HCT116 (cell line): ENCODE data around the gene ZNF667. TPM values are rescaled to one million over a fixed set of nuclear protein-coding genes. Genes with fewer than 3 reads are reported as not detected.

Experiments used
- ATAC-seq: fragments of 200-7000 bp; cut with Tn5 transposase; 2 replicates; pipeline ENCODE4 v1.9.1; 2020; ENCODE audit warnings: mild to moderate bottlenecking, moderate library complexity
- BruUV-seq: library from RNA; stranded (reverse); fragments of 400-500 nt; replicated peaks from 2 replicates; lab custom pipeline; 2021; lab: Mats Ljungman, UMichigan
- CTCF ChIA-PET: fragments of 300-600 bp; sonication (Branson Sonifier 250); formaldehyde crosslinking; loops from one replicate; lab custom pipeline; 2021; ENCODE audit warnings: antibody characterized with exemption; lab: Charles Lee
- POLR2A ChIA-PET: fragments of 300-600, 350-600 bp; sonication (Branson Sonifier 250); formaldehyde crosslinking; loops from one replicate; lab custom pipeline; 2021; ENCODE audit warnings: antibody characterized with exemption; lab: Charles Lee
- RAD21 ChIA-PET, 2 experiments: fragments of 300-600 bp; sonication (Branson Sonifier 250); formaldehyde crosslinking; loops; one replicate each; lab custom pipeline; 2023; ENCODE audit warnings: low total read pairs in 2 of 2; ENCODE audit not compliant: uncharacterized antibody in 2 of 2, unreplicated experiment in 2 of 2, low non-redundant PET in 1 of 2; lab: Charles Lee
- DNase-seq: peaks from one replicate; pipeline ENCODE4 v3.0.0-alpha.2; 2010; ENCODE audit warnings: low read depth, low spot score
- H2AFZ ChIP-seq: fragments of 200-600 bp; shearing (Covaris generic), sonication (generic); 2 replicates; pipeline ENCODE4 v1.6.1; 2017; ENCODE audit warnings: low read depth, mixed run types, mixed read lengths, antibody characterized with exemption, low read length; ENCODE audit not compliant: poor library complexity, severe bottlenecking
- H3K27ac ChIP-seq: 2 replicates; pipeline ENCODE4 v1.5.1; 2012; ENCODE audit warnings: low read depth, low read length
- H3K27me3 ChIP-seq: fragments of 200-600 bp; sonication (generic); 2 replicates; pipeline ENCODE4 v1.6.1; 2016; ENCODE audit warnings: mixed run types, low read length, mixed read lengths; ENCODE audit not compliant: insufficient read depth
- H3K36me3 ChIP-seq, 2 experiments: fragments of 200-500 bp in 1 of 2; fragments of 200-600 bp in 1 of 2; sonication (Bioruptor generic) in 1 of 2; sonication (generic) in 1 of 2; 2 replicates each; pipeline versions ENCODE4 v1.5.1 to v1.6.1; 2014 to 2016; ENCODE audit warnings: low read length in 2 of 2, inconsistent platforms in 1 of 2, mixed read lengths in 1 of 2, mixed run types in 1 of 2; ENCODE audit not compliant: insufficient read depth in 2 of 2, control insufficient read depth in 1 of 2
- H3K4me1 ChIP-seq, 2 experiments: fragments of 200-600 bp in 1 of 2; sonication (generic) in 1 of 2; 2 replicates each; pipeline versions ENCODE4 v1.5.1 to v1.6.1; 2012 to 2017; ENCODE audit warnings: low read length in 2 of 2, inconsistent platforms in 1 of 2, mild to moderate bottlenecking in 1 of 2, mixed read lengths in 1 of 2, mixed run types in 1 of 2, moderate library complexity in 1 of 2; ENCODE audit not compliant: insufficient read depth in 2 of 2, control insufficient read depth in 1 of 2
- H3K4me2 ChIP-seq: fragments of 200-600 bp; sonication (generic); 2 replicates; pipeline ENCODE4 v1.6.1; 2017; ENCODE audit warnings: mixed run types, low read length, mixed read lengths
- H3K4me3 ChIP-seq, 2 experiments: fragments of 200-600 bp in 1 of 2; sonication (generic) in 1 of 2; replicated peaks in 1 of 2; 2 replicates each; pipeline ENCODE4 v1.5.1; 2011 to 2016; ENCODE audit warnings: low read length in 2 of 2, control low read depth in 1 of 2, low read depth in 1 of 2, mild to moderate bottlenecking in 1 of 2, mixed read lengths in 1 of 2, mixed run types in 1 of 2
- H3K79me2 ChIP-seq: fragments of 200-600 bp; sonication (generic); 2 replicates; pipeline ENCODE4 v1.6.1; 2017; ENCODE audit warnings: mild to moderate bottlenecking, mixed run types, low read length, moderate library complexity, mixed read lengths; ENCODE audit not compliant: insufficient read depth
- H3K9ac ChIP-seq: fragments of 200-600 bp; sonication (generic); 2 replicates; pipeline ENCODE4 v1.6.1; 2016; ENCODE audit warnings: low read length, mixed read lengths
- H3K9me2 ChIP-seq: fragments of 200-600 bp; sonication (generic), shearing (Covaris generic); 2 replicates; pipeline ENCODE4 v1.6.1; 2017; ENCODE audit warnings: mixed run types, mild to moderate bottlenecking, moderate library complexity; ENCODE audit not compliant: insufficient read depth
- H3K9me3 ChIP-seq, 2 experiments: fragments of 200-500 bp in 1 of 2; fragments of 200-600 bp in 1 of 2; sonication (Bioruptor generic) in 1 of 2; sonication (generic) in 1 of 2; 2 replicates each; pipeline ENCODE4 v1.6.1; 2014 to 2017; ENCODE audit warnings: low read length in 2 of 2, mixed read lengths in 2 of 2, inconsistent platforms in 1 of 2, low read depth in 1 of 2, mild to moderate bottlenecking in 1 of 2, mixed run types in 1 of 2, moderate library complexity in 1 of 2; ENCODE audit not compliant: control insufficient read depth in 1 of 2, insufficient read depth in 1 of 2
- H4K20me1 ChIP-seq: fragments of 200-600 bp; sonication (generic), shearing (Covaris generic); 2 replicates; pipeline ENCODE4 v1.6.1; 2017; ENCODE audit warnings: mixed run types, mild to moderate bottlenecking, moderate library complexity; ENCODE audit not compliant: insufficient read depth
- CBX3 ChIP-seq: IDR thresholded peaks from 2 replicates; pipeline ENCODE4 v1.6.1; 2012; ENCODE audit warnings: low read depth
- EZH2 ChIP-seq: fragments of 200-600 bp; sonication (generic); IDR thresholded peaks from 2 replicates; pipeline ENCODE4 v1.6.1; 2017; ENCODE audit warnings: antibody characterized with exemption, mixed run types
- EZH2phosphoT487 ChIP-seq: fragments of 200-600 bp; IDR thresholded peaks from 2 replicates; pipeline ENCODE4 v1.6.1; 2018; ENCODE audit warnings: antibody characterized with exemption, borderline replicate concordance
- FOSL1 ChIP-seq: IDR thresholded peaks from 2 replicates; pipeline ENCODE4 v1.6.1; 2012; ENCODE audit warnings: low read depth
- POLR2AphosphoS5 ChIP-seq: IDR thresholded peaks from 2 replicates; pipeline ENCODE4 v1.6.1; 2011; ENCODE audit warnings: mild to moderate bottlenecking, low read depth, low read length, moderate library complexity
- RAD21 ChIP-seq: IDR thresholded peaks from 2 replicates; pipeline ENCODE4 v1.6.1; 2012; ENCODE audit warnings: low read depth, mild to moderate bottlenecking
- REST ChIP-seq: IDR thresholded peaks from 2 replicates; pipeline ENCODE4 v1.6.1; 2012; ENCODE audit warnings: low read depth
- SIN3A ChIP-seq: IDR thresholded peaks from 2 replicates; pipeline ENCODE4 v1.6.1; 2012; ENCODE audit warnings: low read depth
- SP1 ChIP-seq: IDR thresholded peaks from 2 replicates; pipeline ENCODE4 v1.6.1; 2012; ENCODE audit warnings: low read depth
- SRF ChIP-seq: IDR thresholded peaks from 2 replicates; pipeline ENCODE4 v1.6.1; 2012; ENCODE audit warnings: low read depth
- TCF7L2 ChIP-seq: IDR thresholded peaks from 2 replicates; pipeline ENCODE4 v1.7.0; 2011; ENCODE audit warnings: borderline replicate concordance, inconsistent platforms; ENCODE audit not compliant: insufficient read depth, insufficient read length; ENCODE audit errors: extremely low read depth
- YY1 ChIP-seq: IDR thresholded peaks from 2 replicates; pipeline ENCODE4 v1.6.1; 2011; ENCODE audit warnings: low read length, low read depth, moderate library complexity, mild to moderate bottlenecking; ENCODE audit not compliant: insufficient replicate concordance; ENCODE audit errors: extremely low read depth
- ZFX ChIP-seq: fragments of 450-650 bp; IDR thresholded peaks from 2 replicates; pipeline ENCODE4 v1.6.1; 2017
- intact Hi-C: fragments of 100-400 bp; cut with micrococcal nuclease; formaldehyde crosslinking; loops from 2 replicates; pipeline ENCODE4 v1.10.0; 2022
- total RNA-seq: library from RNA; stranded (reverse); gene quantifications from one replicate; pipeline ENCODE4 v1.2.1, GENCODE V29; 2021; ENCODE audit not compliant: unreplicated experiment
- TF ChIP-seq, protein P1 (sequence below), 3 experiments: fragments of 200-600 bp in 1 of 3; sonication (generic) in 1 of 3; IDR thresholded peaks in 2 of 3; conservative IDR thresholded peaks in 1 of 3; 2 replicates each; pipeline ENCODE4 v1.5.1; 2012 to 2017; ENCODE audit warnings: low read depth in 2 of 3, low read length in 2 of 3, antibody characterized with exemption in 1 of 3, borderline replicate concordance in 1 of 3, control low read depth in 1 of 3, mild to moderate bottlenecking in 1 of 3, mixed read lengths in 1 of 3, mixed run types in 1 of 3, moderate library complexity in 1 of 3; ENCODE audit not compliant: insufficient read depth in 1 of 3

ZNF667 gene
- total RNA-seq, 1 experiment from 2014 or later, result not detected

GRCh38 chr19:56403764-56404704, 73.1 kb downstream of the ZNF667 start, which contains the start of gene ZNF583:
ZNF583 (plus strand) TSS chr19:56404332; CDS start chr19:56407115, 2,783 bp downstream.
- no peaks in the 10 kb centered on the region for H3K79me2 ChIP-seq
- no peak within 1 kb of the TSS for H2AFZ ChIP-seq
- ChIA-PET POLR2A (no interaction called here), RAD21 (no interaction called here), CTCF (no interaction called here)
- no peaks in the 10 kb centered on the region for H3K4me1 ChIP-seq
- TF ChIP-seq YY1, result no peak
- TF ChIP-seq, protein P1, sequence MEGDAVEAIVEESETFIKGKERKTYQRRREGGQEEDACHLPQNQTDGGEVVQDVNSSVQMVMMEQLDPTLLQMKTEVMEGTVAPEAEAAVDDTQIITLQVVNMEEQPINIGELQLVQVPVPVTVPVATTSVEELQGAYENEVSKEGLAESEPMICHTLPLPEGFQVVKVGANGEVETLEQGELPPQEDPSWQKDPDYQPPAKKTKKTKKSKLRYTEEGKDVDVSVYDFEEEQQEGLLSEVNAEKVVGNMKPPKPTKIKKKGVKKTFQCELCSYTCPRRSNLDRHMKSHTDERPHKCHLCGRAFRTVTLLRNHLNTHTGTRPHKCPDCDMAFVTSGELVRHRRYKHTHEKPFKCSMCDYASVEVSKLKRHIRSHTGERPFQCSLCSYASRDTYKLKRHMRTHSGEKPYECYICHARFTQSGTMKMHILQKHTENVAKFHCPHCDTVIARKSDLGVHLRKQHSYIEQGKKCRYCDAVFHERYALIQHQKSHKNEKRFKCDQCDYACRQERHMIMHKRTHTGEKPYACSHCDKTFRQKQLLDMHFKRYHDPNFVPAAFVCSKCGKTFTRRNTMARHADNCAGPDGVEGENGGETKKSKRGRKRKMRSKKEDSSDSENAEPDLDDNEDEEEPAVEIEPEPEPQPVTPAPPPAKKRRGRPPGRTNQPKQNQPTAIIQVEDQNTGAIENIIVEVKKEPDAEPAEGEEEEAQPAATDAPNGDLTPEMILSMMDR (IDR thresholded peaks at IDR 0.05 in 2 of 3, conservative IDR thresholded peaks at IDR 0.05 in 1 of 3; ENCODE audit: borderline replicate concordance in 1 of 3, insufficient read depth in 1 of 3, low read depth in 2 of 3, low read length in 2 of 3), result no peak
- BruUV-seq, result no TSS peak
- H3K4me3 ChIP-seq, result no peak within 1 kb of the TSS; a peak in 1 of 4 replicates
- H3K4me2 ChIP-seq, result no peak within 1 kb of the TSS
- no peaks in the 10 kb centered on the region for H3K27me3 ChIP-seq
- ATAC-seq, result no peak
- H3K9ac ChIP-seq, result no peak within 1 kb of the TSS
- H4K20me1 ChIP-seq, result no peaks in the 10 kb centered on the region
- H3K36me3 ChIP-seq, result no peaks in the 10 kb centered on the region
- intact Hi-C loops, result no loop called here
- peaks cover 12 to 30% of the 10 kb centered on the region in 2 experiments; a peak in 2 of 4 replicates for H3K9me3 ChIP-seq
- H3K27ac ChIP-seq, result no peak within 1 kb of the TSS
- H3K9me2 ChIP-seq, result no peaks in the 10 kb centered on the region
- DNase-seq, result no peak

GRCh38 chr19:56403261-56403660, 73.9 kb downstream of the ZNF667 start:
- Histone ChIP-seq H3K4me1 (no peaks in the 10 kb centered on the region), H3K9me2 (no peaks in the 10 kb centered on the region), H3K9me3 (peaks cover 12 to 28% of the 10 kb centered on the region in 2 experiments; a peak in 2 of 4 replicates), H3K27ac (no peak overlapping the region), H3K36me3 (no peaks in the 10 kb centered on the region), H3K79me2 (no peaks in the 10 kb centered on the region), H4K20me1 (no peaks in the 10 kb centered on the region), H3K4me3 (no peak overlapping the region), H3K4me2 (no peak overlapping the region), H2AFZ (no peak overlapping the region), H3K9ac (no peak overlapping the region), H3K27me3 (no peaks in the 10 kb centered on the region)
- ChIA-PET CTCF (no interaction called here), POLR2A (no interaction called here), RAD21 (no interaction called here)
- intact Hi-C loops, result no loop called here
- ATAC-seq, result no peak
- no TSS peak for BruUV-seq
- no peak for DNase-seq
- TF ChIP-seq REST, result no peak
- no peak for TF ChIP-seq FOSL1
- no peak for TF ChIP-seq TCF7L2
- no peak for TF ChIP-seq SIN3A
- TF ChIP-seq EZH2phosphoT487, result no peak
- TF ChIP-seq POLR2AphosphoS5, result no peak
- TF ChIP-seq SRF, result no peak
- no peak for TF ChIP-seq SP1
- no peak for TF ChIP-seq ZFX
- no peak for TF ChIP-seq EZH2
- no peak for TF ChIP-seq CBX3
- TF ChIP-seq RAD21, result no peak
